Osteocyte (in vitro differentiated cells): Measurements from ENCODE around the gene NAXE. TPM values are rescaled to one million over a fixed set of nuclear protein-coding genes. Genes with fewer than 3 reads are reported as not detected.

Source experiments
- DNase-seq: peaks from one replicate; pipeline ENCODE4 v3.0.0; 2021; ENCODE audit warnings: mixed read lengths; ENCODE audit not compliant: unreplicated experiment; ENCODE audit errors: extremely low spot score
- H3K27ac Mint-ChIP-seq: one replicate; pipeline ENCODE4 v1.8.0; 2021; ENCODE audit warnings: mild to moderate bottlenecking, mixed read lengths; ENCODE audit not compliant: unreplicated experiment
- H3K27me3 Mint-ChIP-seq: one replicate; pipeline ENCODE4 v1.8.0; 2021; ENCODE audit warnings: mixed read lengths; ENCODE audit not compliant: unreplicated experiment
- H3K36me3 Mint-ChIP-seq: one replicate; pipeline ENCODE4 v1.8.0; 2021; ENCODE audit warnings: mixed read lengths; ENCODE audit not compliant: unreplicated experiment
- H3K4me1 Mint-ChIP-seq: one replicate; pipeline ENCODE4 v1.8.0; 2021; ENCODE audit warnings: mixed read lengths; ENCODE audit not compliant: unreplicated experiment
- H3K4me3 Mint-ChIP-seq: one replicate; pipeline ENCODE4 v1.8.0; 2021; ENCODE audit warnings: mild to moderate bottlenecking, moderate library complexity, mixed read lengths; ENCODE audit not compliant: unreplicated experiment
- H3K9me3 Mint-ChIP-seq: one replicate; pipeline ENCODE4 v1.8.0; 2021; ENCODE audit warnings: mixed read lengths; ENCODE audit not compliant: unreplicated experiment
- CTCF ChIP-seq: fragments of 200-600 bp; sonication (generic); IDR thresholded peaks from 2 replicates; pipeline ENCODE4 v1.5.0; 2021; ENCODE audit warnings: antibody characterized with exemption, mild to moderate bottlenecking, moderate library complexity
- total RNA-seq: library from RNA; stranded (reverse); gene quantifications from 2 replicates; pipeline ENCODE4 v1.2.1, GENCODE V29; 2021

The NAXE gene
- total RNA-seq, 1 donor from 2014 or later = 59.2 TPM

- Mint-ChIP-seq H3K4me3 (no peak overlapping the region), H3K9me3 (no peaks in the 10 kb centered on the region), H3K4me1 (peaks cover 11% of the 10 kb centered on the region), H3K36me3 (peaks cover 9% of the 10 kb centered on the region), H3K27me3 (peaks cover under 1% of the 10 kb centered on the region), H3K27ac (no peak overlapping the region)
- DNase-seq = no peak
- no peak for TF ChIP-seq CTCF
Observed at GRCh38 chr1:156593661-156593989, 2.0 kb downstream of the NAXE start.

- peaks cover 11% of the 10 kb centered on the region for H3K4me1 Mint-ChIP-seq
- H3K36me3 Mint-ChIP-seq = peaks cover 9% of the 10 kb centered on the region
- no peaks in the 10 kb centered on the region for H3K27me3 Mint-ChIP-seq
- H3K9me3 Mint-ChIP-seq = no peaks in the 10 kb centered on the region
- no peak for DNase-seq
- no peak overlapping the region for H3K27ac Mint-ChIP-seq
- no peak overlapping the region for H3K4me3 Mint-ChIP-seq
- TF ChIP-seq CTCF = no peak
Observed at GRCh38 chr1:156594190-156594589, 2.6 kb downstream of the NAXE start.

- no peak for TF ChIP-seq CTCF
- no peak for DNase-seq
- Mint-ChIP-seq H3K4me3 (no peak overlapping the region), H3K36me3 (peaks cover 9% of the 10 kb centered on the region), H3K4me1 (peaks cover 11% of the 10 kb centered on the region), H3K9me3 (no peaks in the 10 kb centered on the region), H3K27me3 (no peaks in the 10 kb centered on the region), H3K27ac (no peak overlapping the region)
Observed at GRCh38 chr1:156595016-156595415, 3.4 kb downstream of the NAXE start.

- TF ChIP-seq CTCF = no peak
- Mint-ChIP-seq H3K27ac (no peak overlapping the region), H3K4me1 (peaks cover 18% of the 10 kb centered on the region), H3K27me3 (no peaks in the 10 kb centered on the region), H3K36me3 (peaks cover 9% of the 10 kb centered on the region), H3K4me3 (no peak overlapping the region), H3K9me3 (no peaks in the 10 kb centered on the region)
- no peak for DNase-seq
Observed at GRCh38 chr1:156596426-156596825, 4.8 kb downstream of the NAXE start.

GRCh38 chr1:156598125-156598524, 6.5 kb downstream of the NAXE start:
- Mint-ChIP-seq H3K4me1 (peaks cover 18% of the 10 kb centered on the region), H3K27me3 (no peaks in the 10 kb centered on the region), H3K36me3 (peaks cover 9% of the 10 kb centered on the region), H3K27ac (no peak overlapping the region), H3K9me3 (no peaks in the 10 kb centered on the region), H3K4me3 (no peak overlapping the region)
- no peak for TF ChIP-seq CTCF
- DNase-seq = no peak
